C4-2B (cell line): ENCODE results near the gene ADARB2.

ENCODE experiments used
- CTCF ChIP-seq: fragments of 450-650 bp; conservative IDR thresholded peaks from 2 replicates; pipeline ENCODE4 v1.5.1; 2017; ENCODE audit warnings: mild to moderate bottlenecking
- ZFX ChIP-seq: fragments of 450-650 bp; IDR thresholded peaks from 2 replicates; pipeline ENCODE4 v1.6.1; 2017

- TF ChIP-seq CTCF (no peak), ZFX (no peak)
Observed at GRCh38 chr10:1377740-1378397, 359.5 kb downstream of the ADARB2 start.
